Right renal pelvis (tissue), 4 donors: ENCODE results near the gene AHRR. TPM values are rescaled to one million over a fixed set of nuclear protein-coding genes. Genes with fewer than 3 reads are reported as not detected.
"Not testable (repeated sequence)": the region's sequence is repeated elsewhere in the genome, so short reads cannot be mapped to it uniquely, and the experiment has no call there.

Source experiments
- DNase-seq, 4 donors: peaks; one replicate each; pipeline ENCODE4 v3.0.0-alpha.2; 2013; ENCODE audit warnings: low read depth in 4 of 4, low spot score in 3 of 4, missing footprints in 1 of 4
- polyA plus RNA-seq, 4 donors: library from polyadenylated mRNA; unstranded; fragments of 120-200 nt; gene quantifications; one replicate each; pipeline ENCODE4 v1.2.1, GENCODE V29; 2013; ENCODE audit not compliant: insufficient read length in 4 of 4

Gene AHRR
- polyA plus RNA-seq, 4 donors = 1.8 to 2.9 (median 2.4) TPM

DNA sequence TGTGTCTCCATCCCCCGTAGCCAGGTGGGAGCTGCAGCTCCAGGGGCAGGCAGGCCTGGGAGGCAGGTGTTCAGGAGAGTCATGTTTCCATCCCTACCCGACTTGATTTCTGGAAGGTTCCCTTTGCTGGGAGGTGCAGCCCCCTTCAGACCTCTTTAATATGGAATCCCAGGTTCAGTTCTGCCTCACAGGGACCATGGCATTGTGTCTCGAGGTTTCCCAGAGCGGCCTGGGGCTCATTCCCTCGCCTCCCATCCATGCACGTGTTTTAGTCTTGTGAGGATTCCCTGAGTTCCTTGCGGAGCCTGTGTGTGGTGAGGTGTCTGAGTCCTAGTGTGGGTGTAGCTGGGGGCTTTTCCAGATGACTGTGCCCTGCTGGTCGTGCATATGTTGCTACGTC lies 16.5 kb upstream of the AHRR start:
- no peak for DNase-seq

DNA sequence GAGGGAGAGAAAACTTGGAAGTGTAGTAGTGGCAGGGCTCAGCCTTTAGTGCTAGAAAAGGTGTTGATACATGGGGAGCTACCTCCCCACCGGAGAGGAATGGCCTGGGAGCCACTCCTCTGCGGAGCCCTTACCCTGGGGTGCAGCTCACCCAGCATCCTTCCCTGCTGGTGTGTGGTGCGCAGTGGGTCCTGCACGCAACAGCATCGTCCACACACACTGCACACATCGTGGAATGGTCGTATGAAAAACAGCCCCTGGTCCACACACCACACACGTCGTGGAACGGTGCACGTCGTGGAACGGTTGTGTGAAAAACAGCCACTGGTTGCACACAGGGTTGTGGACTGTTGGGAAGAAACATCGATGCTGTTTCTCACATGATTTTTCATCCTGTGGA lies 16.1 kb upstream of the AHRR start:
- DNase-seq = no peak

DNA sequence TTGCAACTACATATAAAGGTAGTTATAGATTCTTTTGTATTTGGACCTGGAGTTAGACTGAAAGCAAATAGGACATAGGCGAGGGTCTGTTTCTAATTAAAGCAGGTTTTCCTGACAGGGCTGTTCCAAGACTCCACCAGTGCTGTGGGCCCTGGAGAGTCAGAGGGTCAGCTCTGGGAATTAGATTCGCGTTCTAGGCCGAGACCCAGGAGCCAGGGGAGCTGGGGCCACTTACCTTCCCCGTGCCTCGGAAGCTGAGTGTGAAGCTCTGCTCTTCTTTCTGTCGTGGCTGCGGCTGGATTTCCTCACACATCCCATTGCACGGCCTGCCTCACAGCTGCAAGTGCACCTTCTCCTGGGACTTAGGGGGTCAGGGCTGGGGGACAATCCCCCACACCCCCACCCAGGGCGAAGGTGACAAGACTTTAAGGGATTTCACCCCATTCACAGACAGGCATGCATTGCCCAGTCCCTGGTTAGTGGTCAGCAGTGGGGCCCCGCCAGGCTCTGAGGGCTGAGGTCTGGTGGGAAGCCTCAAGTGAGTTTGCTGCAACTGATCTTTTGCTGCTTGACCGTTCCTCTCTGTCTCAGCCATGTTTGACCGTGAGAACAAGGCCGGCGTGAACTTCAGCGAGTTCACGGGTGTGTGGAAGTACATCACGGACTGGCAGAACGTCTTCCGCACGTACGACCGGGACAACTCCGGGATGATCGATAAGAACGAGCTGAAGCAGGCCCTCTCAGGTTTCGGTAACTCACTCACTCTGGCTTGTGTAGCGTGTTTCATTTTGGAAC lies 15.3 kb upstream of the AHRR start:
- no peak for DNase-seq

DNA sequence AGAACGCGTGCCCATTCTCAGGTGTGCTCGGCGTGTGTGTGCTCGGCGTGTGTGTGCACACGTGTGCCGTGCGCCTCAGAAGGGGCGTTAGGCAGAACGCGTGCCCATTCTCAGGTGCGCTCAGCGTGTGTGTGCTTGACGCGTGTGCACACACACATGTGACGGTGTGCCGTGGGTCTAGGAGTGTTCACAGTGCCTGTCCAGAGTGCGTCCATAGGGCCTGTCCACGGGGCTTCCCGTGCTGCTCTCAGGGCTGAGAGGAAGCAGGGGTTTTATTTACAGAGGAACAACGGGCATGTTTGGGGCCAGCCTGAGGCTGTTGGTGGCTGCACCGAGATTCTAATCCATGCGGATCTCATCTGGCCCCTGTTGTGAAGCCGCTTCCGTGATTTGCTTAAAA lies 14.2 kb upstream of the AHRR start:
- no peak for DNase-seq

DNA sequence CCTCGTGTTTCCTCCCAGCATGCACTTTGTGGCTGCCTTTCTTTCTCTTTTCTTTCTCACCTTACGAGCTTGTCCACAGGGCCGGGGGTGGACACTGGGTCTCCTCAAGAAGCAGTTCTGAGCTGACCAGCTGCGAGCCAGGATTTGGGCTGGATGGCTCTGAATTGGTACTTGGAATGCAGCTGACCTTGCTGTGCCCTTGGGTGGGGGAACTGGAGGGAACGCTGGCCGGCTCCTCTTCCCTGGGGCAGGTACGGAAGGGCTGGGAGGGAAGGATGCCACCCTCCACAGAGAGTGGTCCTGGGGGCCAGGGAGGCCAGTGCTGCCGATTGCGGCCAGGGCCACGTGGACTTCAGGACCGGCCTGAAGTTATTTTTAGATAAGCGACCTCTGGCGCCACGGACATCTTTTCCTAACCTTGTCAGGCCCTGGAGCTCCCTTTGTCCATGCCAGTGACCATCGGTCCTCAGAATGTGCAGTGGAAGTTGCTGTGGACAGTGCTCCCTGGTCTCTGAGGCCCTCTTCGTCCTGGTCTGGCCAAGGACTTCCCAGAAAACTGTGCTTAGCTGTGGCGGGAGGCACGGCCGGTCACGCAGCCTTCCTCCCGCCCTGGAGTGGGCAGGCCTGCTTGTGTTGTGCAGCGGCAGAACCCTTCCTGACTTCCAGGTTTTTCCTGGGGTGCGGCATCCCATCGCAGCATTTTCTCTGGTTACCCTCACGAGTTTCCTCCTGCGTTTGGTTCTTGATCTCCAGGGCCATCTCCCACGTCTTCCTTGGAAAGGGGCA lies 13.5 kb upstream of the AHRR start:
- no peak for DNase-seq

DNA sequence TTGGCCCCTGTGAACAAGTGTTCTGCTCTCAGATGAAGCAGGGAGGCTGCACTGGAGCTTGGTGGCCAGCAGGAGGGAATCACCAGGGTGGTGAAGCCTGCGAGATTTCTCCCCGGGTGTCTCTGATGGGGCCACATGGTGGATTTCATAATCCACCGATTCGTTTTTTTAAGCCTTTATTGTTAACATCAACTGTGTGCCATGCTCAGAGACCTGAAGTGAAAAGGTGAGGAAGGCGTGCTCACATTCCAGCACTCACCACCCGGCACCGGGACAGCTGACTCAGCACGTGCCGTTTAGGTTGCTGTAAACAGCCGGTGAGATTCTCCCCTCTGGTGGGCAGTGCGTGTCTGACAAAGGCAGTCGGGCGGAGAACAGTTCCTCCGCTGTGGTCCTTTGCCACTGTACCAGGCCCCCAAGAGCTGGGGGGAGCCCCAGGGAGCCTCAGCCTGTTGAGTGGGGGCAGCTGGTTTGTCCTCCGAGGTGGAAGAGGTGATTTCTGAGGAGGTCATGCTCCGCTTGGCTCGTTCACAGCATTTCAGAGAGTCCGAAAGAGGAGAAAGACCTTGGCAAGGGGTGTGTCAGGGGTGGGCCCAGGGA lies 12.7 kb upstream of the AHRR start:
- DNase-seq = peak in 1 of 4 donors; percentile 47

DNA sequence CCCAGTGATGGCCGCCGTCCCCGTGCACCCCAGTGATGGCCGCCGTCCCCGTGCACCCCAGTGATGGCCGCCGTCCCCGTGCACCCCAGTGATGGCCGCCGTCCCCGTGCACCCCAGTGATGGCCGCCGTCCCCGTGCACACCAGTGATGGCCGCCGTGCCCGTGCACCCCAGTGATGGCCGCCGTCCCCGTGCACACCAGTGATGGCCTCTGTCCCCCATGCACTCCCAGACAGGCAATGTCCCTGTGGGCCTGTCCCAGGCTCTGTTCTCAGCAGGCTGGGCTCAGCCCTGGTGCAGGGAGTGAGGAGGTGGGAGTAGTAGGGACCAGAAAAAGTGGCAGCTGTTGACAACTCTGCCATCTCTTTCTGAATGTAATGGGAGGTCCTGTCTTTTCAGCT lies 11.7 kb upstream of the AHRR start:
- DNase-seq = not testable (repeated sequence)

DNA sequence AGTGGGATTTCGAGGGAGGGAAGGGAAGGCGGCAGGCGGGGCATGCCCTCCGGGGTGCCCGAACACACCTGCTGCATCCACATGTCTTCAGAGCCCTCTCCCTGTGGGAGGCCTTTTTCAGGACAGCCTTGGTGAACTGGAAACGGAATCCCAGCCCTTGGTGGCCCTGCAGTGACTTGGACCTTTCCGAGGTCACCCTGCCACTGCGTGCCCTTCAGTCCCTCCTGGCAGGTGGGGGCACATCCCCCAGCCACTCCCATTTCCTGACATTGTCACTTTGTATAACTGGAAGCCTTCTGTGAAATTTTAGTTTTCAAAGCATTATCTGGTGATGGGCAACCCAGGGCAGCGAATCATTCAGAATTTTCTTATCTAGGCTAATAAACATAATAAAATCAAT lies 11.0 kb upstream of the AHRR start:
- DNase-seq = no peak

DNA sequence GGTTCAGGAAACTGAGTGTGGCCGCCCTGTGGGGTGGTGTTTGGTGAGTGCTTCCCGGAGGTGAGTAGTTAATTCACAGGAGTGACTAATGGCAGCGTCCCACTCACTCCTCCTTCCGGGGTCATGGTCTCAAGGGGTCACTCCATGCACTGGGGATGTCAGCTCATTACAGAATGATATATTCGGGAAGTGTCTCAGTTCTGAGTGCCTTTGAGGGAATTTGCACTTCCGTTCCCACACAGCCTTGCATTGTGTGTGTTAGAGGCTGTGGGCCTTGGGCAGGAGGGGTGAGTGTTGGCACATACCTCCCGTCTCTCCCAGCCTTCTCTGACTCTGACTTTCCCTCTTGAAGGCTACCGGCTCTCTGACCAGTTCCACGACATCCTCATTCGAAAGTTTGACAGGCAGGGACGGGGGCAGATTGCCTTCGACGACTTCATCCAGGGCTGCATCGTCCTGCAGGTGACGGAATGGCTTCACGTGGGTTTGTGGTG lies 10.5 kb upstream of the AHRR start:
- no peak for DNase-seq

DNA sequence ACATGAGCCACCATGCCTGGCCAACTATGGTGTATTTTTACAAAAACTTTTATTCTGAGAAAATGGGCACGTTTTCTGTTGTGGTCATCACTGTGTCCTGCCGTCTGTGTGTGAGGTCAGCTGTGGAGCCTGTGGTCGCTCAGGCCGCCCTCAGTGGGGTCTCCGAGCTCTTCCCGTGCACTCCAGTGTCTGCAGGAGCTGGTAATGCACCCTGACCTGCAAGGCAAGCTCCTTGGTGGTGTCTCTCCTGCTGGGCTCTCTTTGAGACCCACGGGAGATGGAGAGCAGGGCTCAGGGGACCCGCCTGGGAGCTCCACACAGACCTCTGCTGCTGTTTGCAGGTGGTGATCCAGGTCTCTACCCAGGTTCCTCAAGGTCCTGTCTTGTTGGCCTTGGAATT lies 9.6 kb upstream of the AHRR start:
- DNase-seq = no peak

DNA sequence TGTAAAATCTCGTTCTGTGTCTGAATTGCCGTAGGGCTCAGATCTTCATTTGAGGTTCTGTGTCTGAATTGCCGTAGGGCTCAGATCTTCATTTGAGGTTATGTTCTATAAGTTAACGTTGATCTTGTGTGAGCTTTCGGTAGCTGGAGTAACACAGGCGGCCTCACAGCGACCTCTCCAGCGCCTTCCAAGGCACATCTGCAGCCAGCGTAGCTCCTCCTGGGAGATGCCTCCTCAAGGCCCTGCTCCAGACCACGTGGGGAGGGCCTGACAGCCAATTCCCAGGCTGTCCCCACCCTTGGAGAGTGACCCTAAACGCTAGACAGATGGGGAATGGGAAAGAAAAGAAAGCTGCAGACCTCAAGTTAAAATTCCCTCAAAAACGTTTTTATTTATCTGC lies 8.7 kb upstream of the AHRR start:
- DNase-seq = no peak

DNA sequence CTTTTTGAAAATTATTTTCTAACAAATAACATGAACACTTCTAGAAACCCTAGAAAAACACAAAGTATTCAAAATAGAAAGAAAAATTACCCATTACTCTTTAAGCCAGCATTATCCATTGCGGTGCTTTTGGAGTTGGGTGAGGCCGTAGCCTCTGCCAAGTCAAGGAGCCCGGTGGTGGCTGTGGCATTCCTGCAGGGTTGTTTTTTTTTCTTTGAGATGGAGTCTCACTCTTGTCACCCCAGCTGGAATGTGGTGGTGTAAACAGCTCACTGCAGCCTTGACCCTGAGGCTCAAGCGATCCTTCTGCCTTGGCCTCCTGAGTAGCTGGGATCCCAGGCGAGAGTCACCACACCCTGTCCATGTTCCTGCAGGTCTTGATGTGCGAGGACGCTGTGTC lies 8.2 kb upstream of the AHRR start:
- DNase-seq = no peak

DNA sequence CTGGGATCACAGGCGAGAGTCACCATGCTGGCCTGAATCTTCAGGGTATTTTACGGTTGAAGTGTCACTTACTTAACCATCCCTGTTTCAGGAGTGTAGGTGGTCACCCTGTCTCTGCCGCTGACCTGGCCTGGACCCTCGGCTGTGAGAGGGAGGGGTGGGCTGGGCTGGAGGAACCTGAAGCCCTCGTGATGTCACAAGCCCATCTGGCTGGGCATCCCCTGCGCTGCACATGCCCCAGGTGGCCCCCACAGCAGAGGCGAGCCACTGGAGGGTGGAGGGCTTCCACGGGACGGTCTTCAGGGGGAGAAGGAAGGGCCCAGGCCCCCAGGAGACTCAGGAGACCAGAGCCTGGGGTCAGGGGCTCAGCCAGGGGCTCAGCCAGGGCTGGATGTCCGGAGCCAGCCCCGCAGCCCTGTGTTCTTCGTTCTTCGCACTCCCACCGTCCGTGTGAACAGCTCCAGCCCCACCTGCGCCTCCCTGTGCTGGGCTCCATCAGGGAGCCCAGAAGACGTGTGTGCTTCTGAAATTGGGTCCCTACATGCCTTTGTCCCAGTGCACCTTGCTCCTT lies 7.6 kb upstream of the AHRR start:
- no peak for DNase-seq

DNA sequence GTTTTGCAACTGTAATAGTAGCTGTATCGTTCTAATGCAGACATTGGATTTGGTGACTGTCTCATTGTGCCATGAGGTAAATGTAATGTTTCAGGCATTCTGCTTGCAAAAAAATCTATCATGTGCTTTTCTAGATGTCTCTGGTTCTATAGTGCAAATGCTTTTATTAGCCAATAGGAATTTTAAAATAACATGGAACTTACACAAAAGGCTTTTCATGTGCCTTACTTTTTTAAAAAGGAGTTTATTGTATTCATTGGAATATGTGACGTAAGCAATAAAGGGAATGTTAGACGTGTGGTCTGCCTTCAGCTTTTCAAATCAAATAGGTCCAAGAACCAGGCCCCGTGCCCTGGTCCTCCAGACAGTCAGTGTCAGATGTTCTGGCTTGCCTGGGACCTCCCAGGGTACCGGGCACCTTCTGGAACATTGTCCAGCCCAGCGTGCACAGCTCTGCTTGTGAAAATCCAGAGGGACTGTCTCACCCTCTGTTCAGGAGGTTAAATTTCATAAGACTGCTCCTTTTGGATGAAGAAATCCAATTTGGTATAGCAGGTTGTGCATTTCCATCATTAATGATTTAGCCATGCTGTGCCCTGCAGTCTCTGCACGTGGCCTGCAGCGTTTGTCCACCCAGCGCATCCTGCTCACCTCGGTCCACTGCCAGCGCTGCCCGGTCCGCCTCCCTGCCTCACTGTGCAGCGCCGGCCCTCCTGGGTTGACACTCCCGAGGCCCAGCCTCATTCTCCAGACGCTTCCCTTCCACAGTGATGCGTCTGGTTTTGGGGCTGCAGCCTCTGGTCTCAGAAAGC lies 6.6 kb upstream of the AHRR start:
- DNase-seq = no peak

DNA sequence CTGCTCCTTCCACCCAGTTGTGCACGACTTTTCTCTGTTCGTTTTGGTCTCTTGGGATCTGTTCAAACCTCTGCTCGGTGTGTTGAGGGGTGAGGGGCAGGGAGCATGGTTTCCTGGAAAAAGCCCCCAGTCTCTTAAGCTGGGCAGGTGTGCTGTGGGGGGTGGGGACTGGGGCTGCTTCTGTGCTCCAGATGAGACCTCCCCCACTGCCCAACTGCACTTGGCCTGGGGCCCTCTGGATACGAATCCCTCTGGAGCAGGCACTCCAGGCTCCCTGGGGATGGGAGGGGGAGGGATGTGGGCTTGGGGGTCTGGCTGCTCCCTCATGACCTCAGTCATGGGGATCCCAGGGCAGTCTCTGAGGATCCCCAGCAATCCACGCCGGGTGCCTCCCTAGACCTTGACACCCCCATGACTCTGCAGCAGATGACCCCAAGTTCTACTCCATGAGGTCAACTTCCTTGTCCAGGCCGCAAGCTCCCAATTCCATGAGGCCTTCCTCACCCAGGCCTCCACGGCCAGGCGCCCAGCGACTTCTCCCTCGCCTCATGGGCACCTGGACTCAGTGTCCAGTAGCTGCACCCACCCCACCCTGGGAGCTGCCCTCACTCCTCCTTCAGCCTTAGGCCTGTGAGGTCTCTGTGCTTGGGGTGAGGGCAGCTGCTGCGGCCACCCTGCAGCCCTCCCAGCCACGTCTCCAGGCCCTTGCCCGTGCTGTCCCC lies 5.9 kb upstream of the AHRR start:
- no peak for DNase-seq

DNA sequence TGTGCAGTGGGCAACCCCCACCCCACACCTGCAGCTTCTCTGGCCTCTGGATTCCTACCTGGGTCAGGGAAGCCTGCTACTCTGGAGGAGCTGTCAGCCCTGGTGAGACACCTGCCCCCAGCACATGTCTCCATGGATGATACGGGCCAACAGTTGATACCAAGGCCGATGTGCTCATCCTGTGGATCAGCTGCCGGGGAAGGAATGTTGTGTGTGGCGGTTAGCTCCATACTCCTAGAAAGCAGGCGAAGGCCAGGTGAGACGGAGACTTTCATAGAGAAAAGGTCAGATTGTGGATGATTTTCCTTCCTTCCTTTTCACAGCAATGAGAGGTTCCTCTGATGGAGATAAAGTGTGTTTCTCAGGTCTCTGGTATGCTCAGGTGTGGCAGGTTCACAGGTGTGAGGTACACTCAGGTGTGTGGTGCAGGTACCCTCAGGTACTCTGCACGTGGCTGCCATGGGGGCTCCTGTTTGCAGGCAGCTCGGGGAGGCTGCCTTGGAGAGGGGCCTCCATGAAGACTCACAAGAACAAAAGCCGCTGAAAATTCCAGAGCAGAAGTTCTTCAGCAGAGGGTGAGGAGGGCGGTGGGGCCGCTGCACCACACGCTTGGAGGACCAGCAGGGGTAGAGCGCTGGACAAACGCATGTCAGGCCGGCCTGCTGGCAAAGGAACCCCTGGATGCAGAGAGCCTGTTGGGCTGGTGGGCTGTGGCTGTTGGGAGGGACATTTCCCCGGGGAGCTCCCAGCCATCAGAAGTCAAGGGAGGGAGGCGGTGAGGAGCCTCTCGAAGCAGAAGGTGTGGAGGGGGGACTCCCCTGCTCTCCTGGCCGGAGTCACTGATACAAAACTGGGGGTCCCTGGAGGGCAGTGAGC lies 5.1 kb upstream of the AHRR start:
- DNase-seq = no peak

DNA sequence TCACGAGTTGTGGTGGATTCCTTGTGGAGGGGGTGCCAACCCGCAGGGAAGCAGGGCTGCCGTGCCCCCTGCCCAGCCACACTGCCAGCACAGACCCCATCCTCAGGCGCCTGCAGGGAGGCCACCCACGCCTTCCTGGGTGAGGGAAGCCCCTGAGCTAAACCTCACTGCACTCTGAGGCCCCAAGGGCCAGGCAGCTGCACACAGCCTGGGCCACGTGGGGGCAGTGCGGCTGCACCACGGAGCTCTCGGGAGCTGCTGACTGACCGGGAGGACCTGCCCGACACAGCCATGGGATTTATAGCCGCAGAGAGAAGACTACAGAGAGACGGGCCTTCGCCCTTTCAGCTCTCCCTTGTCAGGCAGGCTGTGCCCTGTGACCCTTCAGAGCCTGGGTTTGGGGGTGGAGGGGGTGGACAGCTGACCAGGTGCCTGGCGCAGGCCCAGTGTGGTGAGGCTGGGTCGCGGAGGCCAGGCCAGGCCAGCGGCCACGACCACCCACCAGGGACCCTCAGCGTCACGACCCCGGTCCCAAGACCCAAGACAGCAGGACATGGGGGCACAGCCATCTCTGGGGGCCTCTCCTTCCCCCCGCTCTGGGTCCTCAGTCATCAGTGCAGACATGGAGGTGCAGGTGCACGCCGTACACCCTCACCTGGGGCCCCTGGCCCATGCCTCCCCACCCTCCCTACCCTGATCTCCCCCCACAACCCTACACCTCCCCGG lies 4.3 kb upstream of the AHRR start:
- peak in 1 of 4 donors; percentile 52 for DNase-seq

DNA sequence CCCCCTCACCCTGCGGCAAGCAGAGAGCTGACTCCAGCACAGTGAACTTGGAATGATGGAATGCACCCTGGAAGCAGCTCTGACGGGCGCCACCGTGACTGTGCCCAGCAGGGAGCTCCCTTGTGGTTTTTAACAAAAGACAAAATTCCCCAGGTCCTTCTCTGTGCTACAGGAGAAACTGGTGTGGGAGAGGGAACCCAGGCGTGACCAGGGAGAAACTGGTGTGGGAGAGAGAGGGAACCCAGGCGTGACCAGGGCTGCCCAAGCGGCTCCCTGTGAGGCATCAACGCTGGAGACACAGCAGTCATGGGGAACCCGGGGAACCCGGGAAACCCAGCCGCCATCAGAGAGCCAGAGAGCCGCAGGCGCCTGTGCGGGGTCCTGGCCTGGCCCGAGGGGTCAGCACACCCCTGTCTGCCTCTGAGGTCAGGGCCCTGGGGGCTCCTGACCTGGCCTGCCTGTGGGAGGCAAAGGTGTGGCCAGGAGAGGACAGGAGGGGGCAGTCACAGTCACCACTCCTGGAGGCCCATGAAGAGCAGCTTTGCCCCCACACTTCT lies 3.1 kb upstream of the AHRR start:
- DNase-seq = no peak
